ENCODE data around the gene OGT.
A peak's percentile ranks its signal among the peaks of the same experiment; 100 is the strongest.
"Not testable (repeated sequence)": the region's sequence is repeated elsewhere in the genome, so short reads cannot be mapped to it uniquely, and the experiment has no call there.

The OGT gene

DNA sequence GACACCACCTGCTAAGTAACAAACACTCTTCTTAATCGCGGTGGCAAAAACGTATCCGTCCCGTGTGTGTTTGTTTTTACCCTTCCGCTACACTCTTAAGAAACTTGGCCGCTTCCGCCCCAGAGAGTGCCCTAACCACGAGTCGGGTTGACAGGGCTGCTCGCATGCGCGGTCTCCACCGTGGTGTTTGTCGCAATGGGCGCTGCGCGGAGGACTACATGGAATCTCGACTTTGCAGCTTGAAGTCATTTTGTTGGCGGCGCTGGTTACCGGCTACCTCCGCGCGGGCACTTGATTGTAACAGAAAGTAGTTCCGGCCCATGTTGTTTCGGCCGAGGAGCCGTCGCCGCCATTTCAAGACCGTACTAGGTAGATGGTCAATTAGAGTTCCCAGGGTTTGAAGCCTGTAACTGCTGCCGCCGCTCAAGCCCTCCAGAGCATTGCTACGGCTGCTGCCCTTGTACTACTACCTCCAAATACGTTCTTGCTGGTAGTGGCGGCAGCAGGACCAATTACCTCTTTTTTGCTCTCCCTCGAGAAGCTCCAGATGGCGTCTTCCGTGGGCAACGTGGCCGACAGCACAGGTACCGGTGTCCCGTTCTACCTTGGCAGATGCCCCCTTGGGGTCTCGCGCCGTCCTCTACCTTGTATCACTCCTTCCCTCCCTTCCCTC is at the start of gene OGT:
Gene OGT (plus strand): TSS at position 352 of the 673 bp plus-strand sequence. CDS start 196 bp downstream, at position 548.
- H3K4me3 ChIP-seq (ENCODE audit: low read depth, low read length): peak within 1 kb of the TSS; percentile 89
- peaks cover 46% of the 10 kb centered on the region for H3K79me2 ChIP-seq (ENCODE audit: control insufficient read depth, insufficient read depth, low read length, unreplicated experiment)
- peak within 1 kb of the TSS; percentile 79 for H2AFZ ChIP-seq (ENCODE audit: low read length, unreplicated experiment)
- H3K36me3 ChIP-seq (ENCODE audit: insufficient read depth, low read length): peaks cover 4% of the 10 kb centered on the region; the same call in 1 of the 2 replicates
- H3K4me1 ChIP-seq (ENCODE audit: control insufficient read depth, insufficient read depth, low read length, unreplicated experiment): peaks cover 14% of the 10 kb centered on the region
- no peaks in the 10 kb centered on the region for H3K27me3 ChIP-seq (ENCODE audit: insufficient read depth, low read length)
- H3K27ac ChIP-seq (ENCODE audit: low read depth, low read length): peak within 1 kb of the TSS; percentile 80

DNA sequence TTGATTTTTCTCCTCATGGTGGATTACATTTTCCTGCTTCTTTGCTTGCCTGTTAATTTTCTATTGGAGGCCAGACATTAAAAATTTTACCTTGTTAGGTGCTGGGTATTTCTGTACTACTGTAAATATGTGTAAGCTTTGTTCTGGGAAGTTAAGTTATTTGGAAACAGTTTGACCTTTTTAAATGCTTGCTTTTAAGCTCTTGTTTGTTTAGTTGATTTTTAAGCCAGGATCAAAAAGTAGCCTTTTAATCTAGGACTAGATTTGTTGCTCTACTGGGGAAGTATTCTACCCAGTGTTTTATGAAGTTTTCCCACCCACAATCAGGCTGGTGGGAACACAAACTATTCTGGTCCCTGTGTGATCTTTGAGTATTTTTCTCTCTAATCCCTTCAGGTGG is 45.1 kb upstream of the OGT start:
- Histone ChIP-seq H3K4me1 (ENCODE audit: control insufficient read depth, insufficient read depth, low read length, unreplicated experiment) (no peaks in the 10 kb centered on the region), H3K27ac (ENCODE audit: low read depth, low read length) (no peak overlapping the region), H3K27me3 (ENCODE audit: insufficient read depth, low read length) (no peaks in the 10 kb centered on the region), H2AFZ (ENCODE audit: low read length, unreplicated experiment) (no peak overlapping the region), H3K36me3 (ENCODE audit: insufficient read depth, low read length) (no peaks in the 10 kb centered on the region), H3K79me2 (ENCODE audit: control insufficient read depth, insufficient read depth, low read length, unreplicated experiment) (no peaks in the 10 kb centered on the region), H3K4me3 (ENCODE audit: low read depth, low read length) (no peak overlapping the region)

DNA sequence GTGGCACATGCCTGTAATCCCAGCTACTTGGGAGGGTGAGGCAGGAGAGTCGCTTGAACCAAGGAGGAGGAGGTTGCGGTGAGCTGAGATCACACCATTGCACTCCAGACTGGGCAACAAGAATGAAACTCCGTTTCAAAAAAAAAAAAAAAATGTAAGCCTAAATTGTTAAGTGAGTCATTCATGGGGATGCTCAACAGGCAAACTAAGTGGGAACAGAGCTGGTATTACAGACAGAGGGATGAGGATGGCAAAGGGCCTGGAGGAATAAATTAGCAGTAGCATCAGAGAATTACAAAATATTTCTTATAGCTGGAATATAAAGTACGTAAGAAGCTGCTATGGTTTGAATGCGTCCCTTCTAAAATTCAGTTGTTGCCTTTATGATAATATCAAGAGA is 43.4 kb upstream of the OGT start:
- Histone ChIP-seq H3K79me2 (ENCODE audit: control insufficient read depth, insufficient read depth, low read length, unreplicated experiment) (no peaks in the 10 kb centered on the region), H3K36me3 (ENCODE audit: insufficient read depth, low read length) (no peaks in the 10 kb centered on the region), H3K27me3 (ENCODE audit: insufficient read depth, low read length) (no peaks in the 10 kb centered on the region), H3K4me3 (ENCODE audit: low read depth, low read length) (no peak overlapping the region), H2AFZ (ENCODE audit: low read length, unreplicated experiment) (no peak overlapping the region), H3K4me1 (ENCODE audit: control insufficient read depth, insufficient read depth, low read length, unreplicated experiment) (no peaks in the 10 kb centered on the region), H3K27ac (ENCODE audit: low read depth, low read length) (no peak overlapping the region)

DNA sequence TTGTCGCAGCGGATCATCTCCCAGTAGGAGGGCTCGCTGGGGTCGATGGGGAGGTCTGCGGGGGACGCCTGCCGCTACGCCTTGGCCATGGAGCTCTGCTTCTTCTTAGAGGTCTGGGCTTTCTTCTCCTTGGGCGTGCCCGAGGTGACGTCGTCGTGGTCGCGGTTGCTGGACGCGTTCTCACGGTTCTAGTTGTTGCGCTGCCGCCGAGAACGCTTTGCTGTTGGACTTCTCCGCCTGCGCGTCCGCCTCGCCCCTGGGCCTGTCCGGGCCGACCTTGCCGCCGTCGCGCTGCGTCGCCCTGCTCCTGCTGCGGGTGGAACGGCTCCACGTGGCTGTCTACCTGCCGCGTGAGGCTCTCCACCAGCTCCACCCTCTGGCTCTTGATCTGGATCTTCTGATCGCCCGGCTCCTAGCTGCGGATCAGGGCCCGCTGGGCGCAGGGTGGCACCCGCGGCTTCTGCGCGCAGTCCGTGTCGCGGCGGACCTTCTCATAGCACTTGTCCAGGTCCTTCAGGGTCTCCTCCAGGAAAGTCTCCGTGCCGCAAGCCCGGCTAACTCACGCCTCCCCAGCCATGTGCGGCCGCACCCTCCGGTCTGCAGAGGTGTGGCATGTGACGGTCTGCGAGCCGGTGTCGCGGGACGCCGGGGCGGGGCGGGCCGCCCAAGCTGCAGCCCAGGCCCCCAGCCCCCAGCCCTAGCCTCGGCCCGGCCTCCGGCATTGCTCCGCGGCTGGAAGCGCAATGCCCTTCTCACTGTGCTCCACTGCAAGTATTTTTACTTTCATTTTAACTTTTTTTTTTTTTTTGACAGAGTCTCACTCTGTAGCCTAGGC is 40.5 kb upstream of the OGT start:
- peak overlapping the region; percentile 87 for H3K4me3 ChIP-seq (ENCODE audit: low read depth, low read length)
- H3K36me3 ChIP-seq (ENCODE audit: insufficient read depth, low read length): no peaks in the 10 kb centered on the region
- no peaks in the 10 kb centered on the region for H3K4me1 ChIP-seq (ENCODE audit: control insufficient read depth, insufficient read depth, low read length, unreplicated experiment)
- no peak overlapping the region for H3K27ac ChIP-seq (ENCODE audit: low read depth, low read length)
- no peaks in the 10 kb centered on the region for H3K27me3 ChIP-seq (ENCODE audit: insufficient read depth, low read length)
- peak overlapping the region; percentile 81 for H2AFZ ChIP-seq (ENCODE audit: low read length, unreplicated experiment)
- H3K79me2 ChIP-seq (ENCODE audit: control insufficient read depth, insufficient read depth, low read length, unreplicated experiment): no peaks in the 10 kb centered on the region

DNA sequence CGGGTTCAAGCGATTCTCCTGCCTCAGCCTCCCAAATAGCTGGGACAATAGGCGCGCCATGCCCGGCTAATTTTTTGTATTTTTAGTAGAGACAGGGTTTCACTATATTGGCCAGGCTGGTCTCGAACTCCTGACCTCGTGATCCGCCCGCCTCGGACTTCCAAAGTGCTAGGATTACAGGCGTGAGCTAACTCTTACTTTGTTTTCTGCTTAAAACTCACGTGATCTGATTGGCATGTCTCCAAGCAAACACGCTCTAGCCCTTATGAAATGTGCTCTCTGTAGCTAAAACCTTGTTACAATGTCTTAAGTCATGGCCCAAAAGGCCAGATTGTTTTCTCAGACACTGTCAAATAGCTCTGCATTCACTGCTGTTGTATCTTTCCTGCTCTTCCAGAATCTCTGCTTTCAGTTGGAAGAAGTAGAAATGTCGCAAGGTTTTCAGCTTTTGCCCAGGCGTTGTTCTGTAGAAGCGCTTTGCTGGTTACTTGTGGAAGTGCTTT is 39.7 kb upstream of the OGT start:
- no peak overlapping the region for H3K27ac ChIP-seq (ENCODE audit: low read depth, low read length)
- no peak overlapping the region for H2AFZ ChIP-seq (ENCODE audit: low read length, unreplicated experiment)
- no peaks in the 10 kb centered on the region for H3K36me3 ChIP-seq (ENCODE audit: insufficient read depth, low read length)
- H3K27me3 ChIP-seq (ENCODE audit: insufficient read depth, low read length): no peaks in the 10 kb centered on the region
- peak overlapping the region; percentile 87 for H3K4me3 ChIP-seq (ENCODE audit: low read depth, low read length)
- H3K79me2 ChIP-seq (ENCODE audit: control insufficient read depth, insufficient read depth, low read length, unreplicated experiment): no peaks in the 10 kb centered on the region
- H3K4me1 ChIP-seq (ENCODE audit: control insufficient read depth, insufficient read depth, low read length, unreplicated experiment): no peaks in the 10 kb centered on the region

DNA sequence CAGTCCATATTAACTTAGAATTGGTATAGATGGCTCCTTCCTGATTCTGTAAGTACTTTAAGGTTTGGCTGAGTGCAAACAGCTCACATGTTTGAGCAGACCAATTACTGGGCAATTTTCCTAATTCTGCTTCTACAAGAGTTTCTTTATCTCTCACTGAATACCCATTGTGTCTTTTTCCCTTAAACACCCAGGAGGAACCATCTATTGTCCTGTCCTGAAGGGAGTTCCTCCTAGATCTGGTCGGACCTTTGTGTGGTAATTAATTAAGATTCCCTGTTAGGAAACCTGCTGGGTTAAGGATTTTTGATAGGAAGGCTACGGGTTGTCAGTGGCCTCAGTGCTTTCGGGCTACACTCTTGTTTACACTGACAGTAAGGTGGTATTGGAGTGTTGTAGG is 36.9 kb upstream of the OGT start:
- not testable (repeated sequence) for H3K4me1 ChIP-seq (ENCODE audit: control insufficient read depth, insufficient read depth, low read length, unreplicated experiment); H3K27me3 ChIP-seq (ENCODE audit: insufficient read depth, low read length); H3K79me2 ChIP-seq (ENCODE audit: control insufficient read depth, insufficient read depth, low read length, unreplicated experiment); H3K4me3 ChIP-seq (ENCODE audit: low read depth, low read length); H3K27ac ChIP-seq (ENCODE audit: low read depth, low read length); H3K36me3 ChIP-seq (ENCODE audit: insufficient read depth, low read length); H2AFZ ChIP-seq (ENCODE audit: low read length, unreplicated experiment)

DNA sequence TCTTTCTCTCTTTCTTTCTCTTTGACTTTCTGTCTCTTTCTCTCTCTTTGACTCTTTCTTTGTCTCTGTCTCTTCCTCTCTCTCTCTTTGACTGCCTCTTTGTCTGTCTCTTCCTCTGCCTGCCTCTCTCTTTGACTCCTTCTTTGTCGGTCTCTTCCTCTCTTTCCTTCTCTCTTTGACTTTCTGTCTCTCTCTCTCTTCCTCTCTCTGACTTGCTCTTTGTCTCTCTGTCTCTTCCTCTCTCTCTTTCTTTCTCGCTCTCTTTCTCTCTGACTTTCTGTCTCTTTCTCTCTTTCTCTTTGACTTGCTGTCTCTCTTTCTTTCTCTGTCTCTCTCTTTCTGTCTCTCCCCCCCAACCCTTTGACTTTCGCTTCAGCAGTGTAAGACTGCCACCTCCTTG is 36.4 kb upstream of the OGT start:
- no peaks in the 10 kb centered on the region for H3K4me1 ChIP-seq (ENCODE audit: control insufficient read depth, insufficient read depth, low read length, unreplicated experiment)
- H3K36me3 ChIP-seq (ENCODE audit: insufficient read depth, low read length): no peaks in the 10 kb centered on the region
- no peak overlapping the region for H3K27ac ChIP-seq (ENCODE audit: low read depth, low read length)
- no peaks in the 10 kb centered on the region for H3K27me3 ChIP-seq (ENCODE audit: insufficient read depth, low read length)
- no peaks in the 10 kb centered on the region for H3K79me2 ChIP-seq (ENCODE audit: control insufficient read depth, insufficient read depth, low read length, unreplicated experiment)
- H2AFZ ChIP-seq (ENCODE audit: low read length, unreplicated experiment): no peak overlapping the region
- H3K4me3 ChIP-seq (ENCODE audit: low read depth, low read length): no peak overlapping the region

DNA sequence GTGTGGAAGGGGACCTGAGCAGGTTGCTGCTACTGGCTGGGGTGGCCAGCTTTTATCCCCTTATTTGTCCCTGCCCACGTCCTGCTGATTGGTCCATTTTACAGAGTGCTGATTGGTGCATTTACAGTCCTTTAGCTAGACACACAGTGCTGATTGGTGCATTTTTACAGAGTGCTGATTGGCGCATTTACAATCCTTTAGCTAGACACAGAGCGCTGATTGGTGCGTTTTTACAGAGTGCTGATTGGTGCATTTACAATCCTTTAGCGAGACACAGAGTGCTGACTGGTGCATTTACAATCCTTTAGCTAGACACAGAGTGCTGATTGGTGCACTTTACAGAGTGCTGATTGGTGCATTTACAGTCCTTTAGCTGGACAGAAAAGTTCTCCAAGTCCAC is 30.8 kb upstream of the OGT start:
- H3K4me3 ChIP-seq (ENCODE audit: low read depth, low read length); H3K4me1 ChIP-seq (ENCODE audit: control insufficient read depth, insufficient read depth, low read length, unreplicated experiment); H3K27me3 ChIP-seq (ENCODE audit: insufficient read depth, low read length); H3K79me2 ChIP-seq (ENCODE audit: control insufficient read depth, insufficient read depth, low read length, unreplicated experiment); H2AFZ ChIP-seq (ENCODE audit: low read length, unreplicated experiment); H3K36me3 ChIP-seq (ENCODE audit: insufficient read depth, low read length); H3K27ac ChIP-seq (ENCODE audit: low read depth, low read length): not testable (repeated sequence)

DNA sequence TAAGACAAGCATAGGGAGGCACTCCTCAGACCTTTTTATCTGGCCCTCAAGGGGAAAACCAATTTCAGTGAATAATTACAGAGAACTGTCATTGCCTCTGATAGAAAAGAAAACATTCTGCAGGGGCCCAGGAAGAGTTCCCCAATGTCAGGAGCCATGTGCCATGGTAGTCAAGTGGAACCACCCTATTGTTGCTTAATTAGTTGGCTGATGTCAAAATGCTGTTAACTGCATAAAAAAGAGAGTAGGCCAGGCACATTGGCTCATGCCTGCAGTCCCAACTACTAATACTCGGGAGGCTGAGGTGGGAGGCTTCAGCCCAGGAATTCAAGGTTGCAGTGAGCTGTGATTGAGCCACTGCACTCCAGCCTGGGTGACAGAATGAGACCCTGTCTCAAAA is 28.6 kb upstream of the OGT start:
- Histone ChIP-seq H3K4me3 (ENCODE audit: low read depth, low read length) (no peak overlapping the region), H2AFZ (ENCODE audit: low read length, unreplicated experiment) (no peak overlapping the region), H3K27me3 (ENCODE audit: insufficient read depth, low read length) (no peaks in the 10 kb centered on the region), H3K27ac (ENCODE audit: low read depth, low read length) (no peak overlapping the region), H3K4me1 (ENCODE audit: control insufficient read depth, insufficient read depth, low read length, unreplicated experiment) (no peaks in the 10 kb centered on the region), H3K36me3 (ENCODE audit: insufficient read depth, low read length) (no peaks in the 10 kb centered on the region), H3K79me2 (ENCODE audit: control insufficient read depth, insufficient read depth, low read length, unreplicated experiment) (no peaks in the 10 kb centered on the region)

DNA sequence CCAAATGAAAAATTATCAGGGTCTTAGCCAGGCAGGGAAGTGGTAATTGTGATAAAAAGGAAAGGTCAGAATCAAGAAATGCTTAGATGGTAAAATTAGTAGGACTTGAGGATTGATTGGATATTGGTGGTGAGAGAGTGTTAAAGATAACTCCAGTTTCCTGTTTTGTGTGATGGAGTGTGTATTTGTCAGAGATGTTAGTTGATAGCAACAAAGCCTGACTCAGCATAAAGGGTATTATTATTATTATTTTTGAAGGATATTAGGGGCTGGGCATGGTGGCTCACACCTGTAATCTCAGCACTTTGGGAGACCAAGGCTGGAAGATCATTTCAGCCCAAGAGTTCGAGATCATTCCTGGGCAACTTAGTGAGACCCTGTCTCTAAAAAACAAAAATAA is 23.6 kb upstream of the OGT start:
- Histone ChIP-seq H3K36me3 (ENCODE audit: insufficient read depth, low read length) (no peaks in the 10 kb centered on the region), H2AFZ (ENCODE audit: low read length, unreplicated experiment) (no peak overlapping the region), H3K4me1 (ENCODE audit: control insufficient read depth, insufficient read depth, low read length, unreplicated experiment) (no peaks in the 10 kb centered on the region), H3K27ac (ENCODE audit: low read depth, low read length) (no peak overlapping the region), H3K79me2 (ENCODE audit: control insufficient read depth, insufficient read depth, low read length, unreplicated experiment) (no peaks in the 10 kb centered on the region), H3K27me3 (ENCODE audit: insufficient read depth, low read length) (no peaks in the 10 kb centered on the region), H3K4me3 (ENCODE audit: low read depth, low read length) (no peak overlapping the region)

DNA sequence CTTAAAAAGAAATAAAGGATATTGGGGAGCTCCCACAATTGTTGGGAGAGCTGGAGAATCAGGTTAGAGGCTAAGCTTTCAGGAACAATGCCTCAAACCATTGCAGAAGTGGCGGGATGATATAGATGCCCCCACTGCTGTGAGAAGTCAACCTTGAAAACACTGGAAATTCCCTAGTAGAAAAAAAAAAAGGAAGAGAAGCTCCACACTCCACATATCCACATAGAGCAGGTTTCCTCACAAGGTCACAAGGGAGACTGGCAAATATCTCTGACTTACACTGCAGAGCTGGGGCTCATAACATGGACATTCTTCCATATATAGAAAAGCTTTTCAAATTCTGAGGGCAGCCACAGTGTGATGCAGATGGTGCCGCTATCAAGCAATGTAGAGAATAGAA is 22.7 kb upstream of the OGT start:
- H3K4me3 ChIP-seq (ENCODE audit: low read depth, low read length): no peak overlapping the region
- H3K36me3 ChIP-seq (ENCODE audit: insufficient read depth, low read length): no peaks in the 10 kb centered on the region
- H3K4me1 ChIP-seq (ENCODE audit: control insufficient read depth, insufficient read depth, low read length, unreplicated experiment): peaks cover 3% of the 10 kb centered on the region
- no peaks in the 10 kb centered on the region for H3K27me3 ChIP-seq (ENCODE audit: insufficient read depth, low read length)
- H3K27ac ChIP-seq (ENCODE audit: low read depth, low read length): no peak overlapping the region
- H2AFZ ChIP-seq (ENCODE audit: low read length, unreplicated experiment): no peak overlapping the region
- no peaks in the 10 kb centered on the region for H3K79me2 ChIP-seq (ENCODE audit: control insufficient read depth, insufficient read depth, low read length, unreplicated experiment)

Data from ACC112 (cell line).